GM19351 (cell line): ENCODE results near the gene MMP19.

Source experiments
- ATAC-seq: cut with Tn5 transposase; IDR thresholded peaks from one replicate; pipeline ENCODE4 v1.9.1; 2021; ENCODE audit warnings: mild to moderate bottlenecking, moderate library complexity; ENCODE audit not compliant: unreplicated experiment

The MMP19 gene

DNA sequence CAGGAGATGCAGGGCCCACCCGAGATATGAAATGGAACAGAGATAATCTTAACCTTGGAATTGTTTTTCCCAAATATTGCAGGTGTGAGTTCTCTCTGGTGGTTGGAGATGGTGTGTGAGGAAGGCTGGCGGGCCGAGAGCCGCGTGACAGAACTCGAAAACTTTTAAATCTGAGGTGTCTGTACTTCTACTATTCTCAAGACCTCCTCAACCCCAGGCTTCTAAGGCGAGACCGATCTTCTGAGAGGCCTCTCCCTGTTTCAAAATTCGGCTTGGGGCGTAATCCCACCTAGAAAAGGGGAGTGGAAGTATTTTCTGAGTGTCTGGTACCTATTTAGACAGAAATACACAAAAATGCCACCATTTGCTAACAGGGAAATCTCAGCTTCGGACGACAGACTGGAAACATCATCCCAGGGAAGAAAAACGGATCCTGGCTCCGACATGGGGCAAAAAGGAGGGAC lies 25.8 kb downstream of the MMP19 start:
- no peak for ATAC-seq

DNA sequence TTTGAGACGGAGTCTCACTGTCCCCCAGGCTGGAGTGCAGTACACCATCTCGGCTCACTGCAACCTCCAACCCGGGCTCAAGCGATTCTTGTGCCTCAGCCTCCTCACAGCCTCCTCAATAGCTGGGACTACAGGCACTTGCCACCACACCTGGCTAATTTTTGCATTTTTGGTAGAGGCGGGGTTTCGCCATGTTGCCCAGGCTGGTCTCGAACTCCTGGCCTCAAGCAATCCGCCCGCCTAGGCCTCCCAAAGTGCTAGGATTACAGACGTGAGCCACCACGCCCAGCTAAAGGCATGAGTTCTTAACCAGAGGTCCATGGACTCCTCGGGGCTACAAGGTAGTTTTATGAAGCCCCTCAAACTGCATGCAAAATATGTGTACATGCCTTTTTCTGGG lies 27.3 kb downstream of the MMP19 start:
- no peak for ATAC-seq

- no peak for ATAC-seq
Observed at GRCh38 chr12:55814257-55814656, 28.5 kb downstream of the MMP19 start.

DNA sequence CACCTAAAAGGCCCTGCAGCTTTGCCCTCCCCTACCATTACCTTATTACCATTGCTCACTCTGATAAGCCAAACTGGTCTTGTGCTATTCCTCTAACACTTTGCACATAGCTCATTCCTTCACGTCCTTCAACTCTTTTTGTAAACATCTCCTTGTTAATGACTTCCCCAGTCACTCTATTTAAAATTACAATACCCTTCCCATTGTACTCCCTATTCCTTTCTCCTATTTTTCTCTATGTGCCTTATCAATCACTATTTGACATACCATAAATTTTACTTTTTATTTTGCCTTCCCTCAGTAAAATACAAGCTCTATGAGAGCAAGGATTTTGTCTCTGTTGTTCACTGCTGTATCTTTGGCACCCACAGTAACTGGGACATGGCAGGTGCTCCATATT lies 30.6 kb downstream of the MMP19 start:
- no peak for ATAC-seq

DNA sequence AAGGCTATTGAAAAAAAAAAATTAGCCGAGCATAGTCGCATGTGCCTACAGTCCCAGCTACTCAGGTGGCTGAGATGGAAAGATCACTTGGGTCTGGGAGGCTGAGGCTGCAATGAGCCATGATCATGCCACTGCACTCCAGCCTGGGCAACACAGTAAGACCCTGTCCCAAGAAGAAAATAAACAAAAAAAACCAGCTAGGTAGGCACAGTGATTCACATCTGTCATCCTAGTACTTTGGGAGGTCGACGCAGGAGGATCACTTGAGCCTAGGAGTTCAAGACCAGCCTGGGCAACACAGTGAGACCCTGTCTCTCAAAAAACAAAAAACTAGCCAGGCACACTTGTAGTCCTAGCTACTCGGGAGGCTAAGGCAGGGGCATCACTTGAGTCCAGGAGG lies 33.5 kb downstream of the MMP19 start:
- ATAC-seq, result no peak

DNA sequence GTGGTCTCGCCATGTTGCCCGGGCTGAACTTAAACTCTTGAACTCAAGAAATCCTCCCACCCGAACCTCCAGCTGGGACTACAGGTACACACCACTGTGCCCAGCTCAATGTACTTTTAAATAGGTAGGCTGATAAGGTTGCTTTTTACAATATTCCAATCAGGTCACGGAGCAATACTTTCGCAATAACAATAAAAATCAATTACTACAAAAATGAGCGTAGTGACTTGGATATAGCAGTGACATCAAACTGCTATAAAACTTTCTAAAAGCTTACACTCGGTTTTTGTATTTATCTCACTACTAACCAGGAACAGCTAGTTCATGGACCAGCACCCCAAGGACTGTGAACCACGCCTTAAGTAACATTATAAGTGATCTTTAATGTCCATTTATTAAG lies 35.8 kb downstream of the MMP19 start:
- ATAC-seq, result no peak

GRCh38 chr12:55797550-55797949 lies 45.2 kb downstream of the MMP19 start:
- no peak for ATAC-seq

DNA sequence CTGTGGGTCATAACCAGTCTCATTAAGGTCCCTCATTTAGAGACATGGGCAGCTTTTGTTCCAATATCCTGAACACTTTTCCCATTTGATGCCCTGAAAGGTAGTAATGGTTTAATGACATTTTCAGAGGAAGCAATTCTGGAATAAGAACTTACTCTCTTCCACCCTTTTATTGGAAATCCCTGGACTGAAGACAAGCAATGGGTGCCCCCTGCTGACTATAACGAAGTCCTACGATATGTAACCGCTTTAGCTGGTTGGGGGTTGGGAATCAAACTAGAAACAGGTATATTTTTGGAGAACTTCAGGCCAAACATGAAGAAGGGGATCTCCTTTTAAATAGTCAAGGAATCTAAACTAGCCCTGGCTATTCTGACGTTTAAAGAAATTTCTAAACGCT lies 45.7 kb downstream of the MMP19 start:
- ATAC-seq, result no peak

- ATAC-seq, result no peak
Observed at GRCh38 chr12:55795950-55796349, 46.8 kb downstream of the MMP19 start.

GRCh38 chr12:55789893-55790292 lies 52.8 kb downstream of the MMP19 start:
- no peak for ATAC-seq

- no peak for ATAC-seq
Observed at GRCh38 chr12:55789171-55789570, 53.6 kb downstream of the MMP19 start.

- no peak for ATAC-seq
Observed at GRCh38 chr12:55788546-55788945, 54.2 kb downstream of the MMP19 start.
